ENCODE results near the gene BLTP3A. TPM values are rescaled to one million over a fixed set of nuclear protein-coding genes. Genes with fewer than 3 reads are reported as not detected.

Gene BLTP3A
- total and polyA plus RNA-seq, 2 of the 8 experiments (the other 6 are each of a cell fraction or from before 2014, with no cell fraction given) = 8.5 to 17.2 TPM

GRCh38 chr6:34839666-34840352, 47.9 kb downstream of the BLTP3A start (continued):
- TF ChIP-seq EZH2 (IDR thresholded peaks at IDR 0.05; ENCODE audit: low read depth, low read length, severe bottlenecking) (no peak), SRF (IDR thresholded peaks at IDR 0.05; ENCODE audit: low read depth, low read length) (no peak), RFX5 (IDR thresholded peaks at IDR 0.05; ENCODE audit: borderline replicate concordance, low read depth, low read length) (no peak), GABPA (IDR thresholded peaks at IDR 0.05; ENCODE audit: borderline replicate concordance, insufficient read depth, low read length) (no peak), RNF2 (IDR thresholded peaks at IDR 0.05; ENCODE audit: borderline replicate concordance, low read depth, low read length, missing control alignments, poor library complexity, severe bottlenecking) (no peak)

Small RNA genes within 50 kb of the gene (small RNA-seq; reads per million reads assigned to genes)
- not detected for gene RF00019 (ENCODE audit: insufficient read depth)

Other genes with a start within 250 kb of the BLTP3A start
- 0.15 TPM in 1 of 2 replicates, not detected in the other for gene SPDEF, start 235.8 kb upstream of the BLTP3A start, total RNA-seq (2021; fragmentation: NEBNext Ultra II Directional; extraction: Animal tissue kit (Norgen Biotek cat#: 25700))
- 0.30 TPM in 2 replicates for gene SPDEF, start 235.8 kb upstream of the BLTP3A start, polyA plus RNA-seq (2011; rRNA removed)
- gene ILRUN, start 95.3 kb upstream of the BLTP3A start, total RNA-seq (2021; fragmentation: NEBNext Ultra II Directional; extraction: Animal tissue kit (Norgen Biotek cat#: 25700)) = 81.2 TPM in 2 replicates
- gene ILRUN, start 95.3 kb upstream of the BLTP3A start, polyA plus RNA-seq (2011; rRNA removed) = 35.4 and 39.2 TPM in 2 replicates
- 209 and 227 TPM in 2 replicates for gene SNRPC, start 34.6 kb upstream of the BLTP3A start, total RNA-seq (2021; fragmentation: NEBNext Ultra II Directional; extraction: Animal tissue kit (Norgen Biotek cat#: 25700))
- gene SNRPC, start 34.6 kb upstream of the BLTP3A start, polyA plus RNA-seq (2011; rRNA removed) = 437 and 635 TPM in 2 replicates
- gene TAF11, start 96.0 kb downstream of the BLTP3A start, total RNA-seq (2021; fragmentation: NEBNext Ultra II Directional; extraction: Animal tissue kit (Norgen Biotek cat#: 25700)) = 45.8 and 48.6 TPM in 2 replicates
- gene TAF11, start 96.0 kb downstream of the BLTP3A start, polyA plus RNA-seq (2011; rRNA removed) = 23.5 and 38.2 TPM in 2 replicates
- 30.9 and 32.3 TPM in 2 replicates for gene ANKS1A, start 97.2 kb downstream of the BLTP3A start, total RNA-seq (2021; fragmentation: NEBNext Ultra II Directional; extraction: Animal tissue kit (Norgen Biotek cat#: 25700))
- 9.8 and 15.1 TPM in 2 replicates for gene ANKS1A, start 97.2 kb downstream of the BLTP3A start, polyA plus RNA-seq (2011; rRNA removed)

Measured in H1 (cell line).